ENCODE data around the gene COLEC11.
"Not testable (repeated sequence)": the region's sequence is repeated elsewhere in the genome, so short reads cannot be mapped to it uniquely, and the experiment has no call there.

Gene COLEC11

DNA sequence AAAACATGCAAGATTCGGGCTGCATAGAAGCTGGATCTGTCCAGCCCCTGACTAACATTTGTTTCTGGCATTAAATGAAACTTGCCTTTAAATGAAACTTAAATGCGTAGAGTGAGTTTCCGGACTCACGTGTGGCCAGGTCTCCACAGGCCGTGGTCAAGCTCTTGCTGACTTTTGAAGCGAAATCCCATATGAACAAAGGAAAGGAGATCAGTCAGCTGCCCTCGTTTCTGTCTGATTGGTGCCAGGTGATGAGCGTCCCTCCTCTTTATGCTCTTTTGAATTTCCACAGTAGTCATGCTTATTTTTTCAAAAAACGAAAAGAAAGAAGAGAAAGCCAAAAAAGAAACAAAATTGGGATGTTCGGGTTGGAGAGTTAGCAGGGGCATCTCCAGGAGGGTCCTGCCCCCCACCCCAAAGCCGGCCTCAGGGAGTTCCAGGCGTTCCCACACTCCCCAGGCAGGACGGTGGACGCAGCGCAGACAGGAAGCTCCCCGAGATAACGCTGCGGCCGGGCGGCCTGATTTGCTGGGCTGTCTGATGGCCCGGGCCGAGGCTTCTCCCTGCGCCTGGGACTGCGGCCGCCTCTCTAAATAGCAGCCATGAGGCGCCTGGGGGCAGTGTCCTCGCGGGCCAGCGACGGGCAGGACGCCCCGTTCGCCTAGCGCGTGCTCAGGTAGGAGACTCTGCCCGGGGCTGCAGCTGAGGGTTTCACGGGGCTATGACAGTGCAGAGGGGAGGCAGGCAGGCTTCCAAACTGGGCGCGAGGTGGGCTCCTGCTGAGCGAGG, at the start of gene COLEC11:
TSS of gene COLEC11 (plus strand) at position 620 of the 789 bp plus-strand sequence. CDS start 9,229 bp downstream, outside the sequence.
- no peak for DNase-seq (ENCODE audit: low read depth in 2 of 2)

DNA sequence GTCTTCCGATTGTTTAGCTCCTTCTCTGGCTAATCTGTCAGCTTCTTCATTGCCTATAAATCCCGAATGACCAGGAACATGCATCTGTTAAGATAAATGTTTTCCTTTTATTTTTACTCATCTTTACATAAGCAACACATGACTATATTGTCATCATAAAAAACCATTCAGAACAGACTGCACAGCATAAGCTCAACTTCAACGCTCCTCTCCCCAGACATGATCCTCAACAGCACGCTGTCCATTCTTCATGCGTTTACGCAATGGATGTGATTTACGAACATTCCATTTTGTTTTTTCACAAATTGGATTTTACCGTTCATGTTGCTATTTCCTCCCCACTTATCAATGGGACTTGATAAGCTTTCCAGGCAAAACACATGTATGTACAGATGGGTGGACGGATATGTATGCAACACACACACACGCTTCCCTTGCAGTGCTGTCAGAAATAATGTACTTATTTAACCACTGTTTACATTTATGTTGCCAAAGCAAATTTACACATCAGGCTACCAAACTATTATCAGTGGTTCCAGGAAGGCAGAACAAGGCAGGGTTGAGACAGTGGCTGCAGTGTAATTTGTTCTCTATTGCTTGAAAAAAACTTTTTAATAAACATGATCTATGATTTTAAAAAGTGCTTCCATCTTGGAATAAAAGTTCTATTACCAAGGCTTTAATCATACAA, 49.0 kb upstream of the COLEC11 start:
- no peak for DNase-seq (ENCODE audit: low read depth in 2 of 2)

DNA sequence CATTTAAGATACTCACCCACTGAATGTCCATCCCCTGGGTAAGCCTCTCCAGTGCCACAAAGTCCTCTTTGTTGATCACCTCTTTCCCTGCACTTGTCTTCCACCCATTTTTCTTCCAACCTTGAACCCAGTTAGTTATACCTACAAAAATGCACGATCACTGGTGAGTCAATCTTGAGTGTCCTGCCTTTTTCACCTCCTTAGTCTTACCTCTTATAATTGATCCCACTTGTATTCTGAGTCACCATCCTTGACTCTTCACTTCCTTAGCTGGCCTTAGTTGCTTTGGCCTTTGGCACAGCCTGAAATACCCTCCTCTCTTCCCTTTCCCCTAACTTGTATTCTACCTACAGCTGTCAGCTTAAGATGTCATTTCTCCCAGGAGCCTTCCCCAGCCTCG, 47.0 kb upstream of the COLEC11 start:
- DNase-seq (ENCODE audit: low read depth in 2 of 2) = no peak

DNA sequence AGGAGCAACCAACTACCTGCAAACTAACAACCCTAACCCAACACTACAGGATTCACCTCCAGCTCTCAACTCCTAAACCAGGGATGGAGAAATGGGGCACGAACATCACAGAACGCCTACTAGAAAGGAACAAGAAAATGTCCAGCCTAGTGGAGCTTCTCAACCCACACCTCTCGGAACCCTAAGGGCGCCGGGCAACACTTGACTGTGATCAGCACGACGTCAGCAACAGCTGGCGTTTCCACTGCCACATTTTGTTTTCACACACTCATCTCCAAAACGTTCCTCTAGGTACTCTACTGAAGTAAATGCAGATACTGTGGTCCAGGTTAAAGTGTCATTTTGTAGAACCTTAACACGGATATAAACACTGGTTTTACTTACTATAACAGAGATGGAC, 41.0 kb upstream of the COLEC11 start:
- DNase-seq (ENCODE audit: low read depth in 2 of 2) = no peak

DNA sequence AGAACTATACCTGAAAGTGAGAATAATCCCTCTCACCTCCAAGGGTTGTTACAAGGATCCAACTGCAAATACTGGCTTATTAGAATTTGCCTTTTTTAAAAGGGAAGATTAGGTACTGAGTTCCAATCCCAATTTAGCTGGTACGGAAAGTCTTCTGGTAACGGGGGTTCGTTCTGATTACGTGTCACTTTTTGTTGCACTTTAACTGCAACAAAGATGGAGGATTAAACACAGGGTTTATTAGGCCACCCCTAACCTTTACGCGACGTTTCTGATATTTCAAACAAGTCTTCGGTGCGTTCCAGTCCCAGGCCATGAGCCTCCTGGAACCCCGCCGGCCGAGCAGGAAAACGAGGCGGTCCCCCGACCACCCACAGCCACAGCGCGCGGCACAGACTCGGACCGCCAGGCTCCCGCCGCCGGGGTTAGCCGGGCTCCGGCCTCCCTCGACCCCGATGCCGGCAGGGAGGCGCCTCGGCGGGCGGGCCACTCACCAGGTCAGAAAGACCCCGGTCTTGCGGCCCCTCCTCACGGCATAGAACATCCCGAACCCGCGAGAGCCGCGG, 37.2 kb upstream of the COLEC11 start:
- DNase-seq (ENCODE audit: low read depth in 2 of 2) = no peak

DNA sequence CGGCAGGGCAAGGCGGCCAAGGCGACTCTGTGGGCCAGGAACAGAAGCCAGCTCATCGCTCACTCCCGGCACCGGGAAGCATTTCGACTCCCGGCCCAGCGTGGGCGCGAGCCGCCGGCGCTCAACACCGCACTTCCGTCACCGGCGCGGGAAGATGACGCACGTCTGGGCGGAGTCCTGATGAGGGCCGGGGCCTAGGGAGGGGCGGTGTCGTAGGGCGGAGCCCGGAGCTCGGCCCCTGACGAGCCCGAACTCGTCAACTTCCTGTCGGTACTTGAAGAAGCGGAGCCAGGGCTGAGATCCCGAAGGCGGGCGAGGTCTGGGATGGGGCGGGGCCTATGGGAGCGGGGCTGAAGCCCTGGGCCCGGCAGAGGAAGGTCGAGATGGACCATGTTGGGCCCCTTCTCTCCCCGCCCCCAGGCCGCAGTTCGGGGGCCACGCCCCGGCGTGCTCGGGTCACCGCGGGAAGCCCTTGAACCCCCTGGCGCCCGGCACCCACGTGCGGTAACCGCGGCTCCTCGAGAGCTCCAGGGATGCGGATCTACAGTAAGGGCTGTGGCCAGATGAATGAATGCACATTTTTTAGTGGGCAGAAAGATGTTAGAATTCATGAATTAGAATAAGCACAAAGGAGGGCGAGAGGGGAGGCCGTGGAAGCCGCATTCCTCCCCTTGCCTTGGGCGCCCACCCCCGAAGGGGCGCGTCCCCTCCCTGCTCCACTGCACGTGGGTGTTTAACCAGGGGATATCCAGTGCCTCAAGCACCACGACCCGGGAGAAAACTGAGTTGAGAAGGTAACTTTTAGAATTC, 36.5 kb upstream of the COLEC11 start, which contains the start of gene RNASEH1:
TSS of gene RNASEH1 (minus strand) at position 129 of the 810 bp plus-strand sequence. CDS start at position 56, 73 bp downstream.
- peak; percentile 97 to 98 for DNase-seq (ENCODE audit: low read depth in 2 of 2)

DNA sequence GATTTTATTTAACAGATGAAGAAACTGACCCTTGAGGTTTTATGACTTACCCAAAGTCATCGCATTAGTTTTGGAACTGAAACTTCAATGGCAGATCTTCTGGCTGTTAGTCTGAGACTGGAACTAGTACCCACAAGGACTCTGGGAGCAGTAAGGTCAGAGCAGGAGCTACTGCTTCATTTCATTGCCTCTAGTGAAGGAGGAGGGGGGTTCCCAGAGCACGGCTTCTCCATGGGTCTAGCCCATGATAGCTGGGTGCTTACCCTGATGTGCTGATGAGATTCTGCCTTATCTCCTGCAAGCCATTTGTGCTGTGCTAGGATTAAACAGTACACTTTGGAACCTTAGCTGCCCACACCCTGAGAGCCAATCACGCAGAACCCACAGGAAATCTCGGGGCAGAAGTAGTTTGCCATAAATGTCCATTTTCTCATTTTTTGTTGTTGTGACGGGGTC, 31.4 kb upstream of the COLEC11 start:
- DNase-seq (ENCODE audit: low read depth in 2 of 2) = no peak

DNA sequence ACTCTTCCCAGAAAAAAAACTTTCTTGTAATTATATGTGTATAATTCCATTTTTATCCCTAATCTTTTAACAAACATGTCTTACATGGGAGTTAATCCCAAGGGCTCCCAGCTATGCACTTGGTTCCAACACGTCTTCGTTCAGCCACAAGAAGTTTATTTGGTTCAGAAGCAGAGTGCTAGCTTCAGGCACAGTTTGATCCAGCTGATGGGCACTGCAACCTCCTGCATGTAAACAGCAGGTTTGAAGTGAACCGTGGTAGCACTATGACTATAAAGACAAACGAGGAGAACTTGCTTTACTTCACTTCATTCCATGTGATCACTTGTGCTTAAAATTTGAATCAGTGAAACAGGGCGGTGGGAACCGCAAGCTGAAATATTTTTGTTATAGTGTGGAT, 29.8 kb upstream of the COLEC11 start:
- no peak for DNase-seq (ENCODE audit: low read depth in 2 of 2)

DNA sequence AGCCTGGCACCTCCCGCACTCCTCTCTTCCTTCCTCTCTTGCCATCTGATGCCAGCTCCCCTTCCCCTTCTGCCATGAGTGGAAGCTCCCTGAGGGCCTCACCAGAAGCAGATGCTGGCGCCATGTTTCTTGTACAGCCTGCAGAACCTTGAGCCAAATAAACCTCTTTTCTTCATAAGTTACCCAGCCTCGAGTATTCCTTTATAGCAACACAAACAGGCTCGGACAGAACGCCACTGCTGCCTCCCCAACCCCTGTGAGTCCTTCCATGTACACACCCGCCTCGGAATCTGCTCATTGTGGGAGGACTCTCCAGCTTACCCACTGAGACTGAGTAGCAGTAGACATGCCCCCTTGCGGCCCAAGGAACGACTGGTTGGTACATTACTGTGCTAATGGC, 28.1 kb upstream of the COLEC11 start:
- DNase-seq (ENCODE audit: low read depth in 2 of 2) = no peak

DNA sequence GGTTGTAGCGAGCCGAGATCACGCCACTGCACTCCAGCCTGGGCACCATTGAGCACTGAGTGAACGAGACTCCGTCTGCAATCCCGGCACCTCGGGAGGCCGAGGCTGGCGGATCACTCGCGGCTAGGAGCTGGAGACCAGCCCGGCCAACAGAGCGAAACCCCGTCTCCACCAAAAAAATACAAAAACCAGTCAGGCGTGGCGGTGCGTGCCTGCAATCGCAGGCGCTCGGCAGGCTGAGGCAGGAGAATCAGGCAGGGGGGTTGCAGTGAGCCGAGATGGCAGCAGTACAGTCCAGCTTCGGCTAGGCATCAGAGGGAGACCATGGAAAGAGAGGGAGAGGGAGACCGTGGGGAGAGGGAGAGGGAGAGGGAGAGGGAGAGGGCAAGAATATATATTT, 25.3 kb upstream of the COLEC11 start:
- not testable (repeated sequence) for DNase-seq (ENCODE audit: low read depth in 2 of 2)

DNA sequence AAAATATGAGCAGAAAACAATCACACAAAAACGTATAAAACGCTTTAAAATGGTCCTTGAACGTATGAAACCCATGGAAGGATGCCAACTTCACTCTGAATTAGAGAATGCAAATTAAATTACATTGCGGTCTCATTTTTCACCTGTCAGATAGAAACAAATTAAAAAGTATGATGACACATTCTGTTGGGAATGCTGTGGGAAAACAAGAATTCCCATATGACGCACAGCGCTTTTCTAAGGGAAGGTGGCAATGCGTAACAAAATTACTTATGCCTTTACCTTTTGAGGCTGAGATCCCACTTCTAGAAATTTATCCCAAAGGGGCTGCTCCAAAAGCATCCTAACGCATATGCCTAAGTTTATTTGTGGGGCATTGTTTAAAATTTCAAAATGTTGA, 23.6 kb upstream of the COLEC11 start:
- no peak for DNase-seq (ENCODE audit: low read depth in 2 of 2)

DNA sequence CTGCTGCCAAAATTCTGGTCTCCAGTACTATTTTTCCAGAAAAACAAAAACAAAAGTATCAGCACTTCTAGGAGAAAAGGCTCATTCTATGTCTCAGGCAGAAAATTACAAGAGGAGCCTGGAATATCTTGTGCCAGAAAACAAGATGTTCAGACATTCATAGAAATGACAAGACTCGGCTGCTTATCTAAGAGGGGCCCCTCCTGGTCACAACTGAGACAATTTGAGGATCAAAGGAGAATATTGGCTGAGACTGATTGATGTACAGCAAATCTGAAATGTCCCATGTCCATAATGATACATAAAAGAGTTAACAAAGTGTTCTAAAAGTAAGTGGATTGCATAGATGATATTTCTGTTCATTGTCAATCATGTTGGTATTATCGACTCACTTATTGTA, 22.3 kb upstream of the COLEC11 start:
- no peak for DNase-seq (ENCODE audit: low read depth in 2 of 2)

DNA sequence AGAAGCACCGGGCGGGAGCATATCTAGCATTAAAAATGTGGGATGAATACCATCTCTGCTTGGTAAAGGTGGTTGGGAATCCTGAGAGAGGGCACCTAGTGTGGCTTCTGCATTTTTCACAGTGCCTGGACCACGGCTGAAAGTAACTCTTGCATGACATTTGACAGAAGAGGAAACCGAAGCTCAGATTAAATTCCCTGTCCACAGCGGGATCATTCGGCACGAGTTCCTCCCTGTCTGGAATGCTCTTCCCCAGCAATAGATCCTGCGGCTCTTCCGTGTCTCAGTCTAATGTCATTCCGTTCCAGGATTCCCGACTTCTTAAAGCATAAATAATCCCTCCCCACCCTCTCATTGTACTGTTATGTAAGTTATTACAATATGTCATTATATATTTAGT, 20.8 kb upstream of the COLEC11 start:
- no peak for DNase-seq (ENCODE audit: low read depth in 2 of 2)

DNA sequence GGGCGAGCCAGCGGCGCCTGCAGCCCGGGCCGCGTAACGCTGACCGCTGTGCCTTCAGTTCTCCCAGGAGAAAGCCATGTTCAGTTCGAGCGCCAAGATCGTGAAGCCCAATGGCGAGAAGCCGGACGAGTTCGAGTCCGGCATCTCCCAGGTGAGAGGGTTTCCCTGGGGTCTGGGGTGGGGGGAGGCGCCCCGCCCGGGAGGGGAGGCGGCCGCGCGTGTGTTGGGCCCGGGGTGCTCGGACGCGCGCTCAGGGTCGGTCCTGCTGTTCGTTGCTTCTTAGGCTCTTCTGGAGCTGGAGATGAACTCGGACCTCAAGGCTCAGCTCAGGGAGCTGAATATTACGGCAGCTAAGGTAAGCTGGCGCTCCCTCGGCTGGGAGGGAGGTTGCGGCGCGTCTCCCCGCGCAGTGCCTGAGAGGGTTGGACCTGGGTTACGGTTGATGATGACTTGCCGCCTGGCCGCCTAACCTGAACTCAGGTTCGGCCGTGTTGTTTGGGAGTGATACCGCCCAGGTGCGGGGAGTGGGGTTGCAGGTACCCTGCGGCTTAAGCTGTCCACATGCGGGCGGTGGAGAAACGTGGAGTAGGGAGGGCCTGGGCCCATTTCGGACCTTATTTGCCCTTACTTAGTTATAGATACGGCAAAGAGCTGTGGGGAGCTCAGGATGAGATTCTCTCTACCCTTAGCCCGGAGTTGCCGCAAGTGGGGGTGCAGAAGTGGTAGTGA, 19.2 kb upstream of the COLEC11 start:
- DNase-seq (ENCODE audit: low read depth in 2 of 2) = no peak

DNA sequence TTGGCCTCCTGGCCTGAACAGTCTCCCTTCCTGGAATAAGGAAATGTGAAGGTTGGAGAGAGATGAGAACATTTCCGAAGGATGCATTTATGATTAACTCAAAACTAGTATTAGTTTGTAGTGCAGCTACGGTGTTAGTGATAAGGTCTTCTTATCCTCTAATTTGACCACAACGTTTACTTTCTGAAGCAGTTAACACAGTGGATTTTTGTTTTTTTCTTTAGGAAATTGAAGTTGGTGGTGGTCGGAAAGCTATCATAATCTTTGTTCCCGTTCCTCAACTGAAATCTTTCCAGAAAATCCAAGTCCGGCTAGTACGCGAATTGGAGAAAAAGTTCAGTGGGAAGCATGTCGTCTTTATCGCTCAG, 18.7 kb upstream of the COLEC11 start:
- DNase-seq (ENCODE audit: low read depth in 2 of 2) = not testable (repeated sequence)

DNA sequence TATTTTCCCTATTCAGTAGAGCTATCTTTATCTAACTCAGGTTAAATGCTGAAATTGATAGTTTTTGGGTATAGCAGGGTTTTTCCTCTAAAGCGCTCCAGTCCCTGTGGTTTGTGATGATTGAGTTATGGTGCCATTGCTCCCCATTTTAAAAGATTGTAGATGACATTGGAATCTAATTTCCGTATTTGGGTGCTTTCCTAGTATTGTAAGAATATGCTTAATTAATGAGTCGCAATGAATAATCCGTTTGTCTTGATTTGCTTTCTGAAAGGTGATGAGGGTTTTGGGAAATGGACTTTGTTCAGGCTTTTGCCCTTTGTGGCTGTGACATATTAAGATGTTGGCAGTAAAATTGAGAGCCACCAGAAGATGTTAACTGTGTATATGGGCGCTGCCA, 15.9 kb upstream of the COLEC11 start:
- DNase-seq (ENCODE audit: low read depth in 2 of 2) = no peak

DNA sequence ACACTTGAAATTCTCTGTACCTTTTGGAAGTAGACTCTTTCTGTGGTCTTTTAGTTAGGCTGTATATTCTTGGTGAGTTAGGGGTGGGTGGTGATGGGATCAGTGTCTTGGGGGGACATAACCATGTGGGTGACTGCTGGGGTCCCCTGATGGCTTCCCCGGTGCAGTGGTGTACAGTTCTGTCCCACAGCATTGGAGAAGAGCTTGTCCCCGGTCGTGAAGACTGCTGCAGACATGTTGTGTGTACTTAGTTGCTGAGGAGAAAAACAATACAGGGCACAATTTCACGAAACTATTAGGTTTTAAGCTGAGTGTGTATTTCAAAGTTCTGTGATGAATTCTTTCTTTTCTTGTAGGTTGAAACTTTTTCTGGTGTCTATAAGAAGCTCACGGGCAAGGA, 14.5 kb upstream of the COLEC11 start:
- no peak for DNase-seq (ENCODE audit: low read depth in 2 of 2)

DNA sequence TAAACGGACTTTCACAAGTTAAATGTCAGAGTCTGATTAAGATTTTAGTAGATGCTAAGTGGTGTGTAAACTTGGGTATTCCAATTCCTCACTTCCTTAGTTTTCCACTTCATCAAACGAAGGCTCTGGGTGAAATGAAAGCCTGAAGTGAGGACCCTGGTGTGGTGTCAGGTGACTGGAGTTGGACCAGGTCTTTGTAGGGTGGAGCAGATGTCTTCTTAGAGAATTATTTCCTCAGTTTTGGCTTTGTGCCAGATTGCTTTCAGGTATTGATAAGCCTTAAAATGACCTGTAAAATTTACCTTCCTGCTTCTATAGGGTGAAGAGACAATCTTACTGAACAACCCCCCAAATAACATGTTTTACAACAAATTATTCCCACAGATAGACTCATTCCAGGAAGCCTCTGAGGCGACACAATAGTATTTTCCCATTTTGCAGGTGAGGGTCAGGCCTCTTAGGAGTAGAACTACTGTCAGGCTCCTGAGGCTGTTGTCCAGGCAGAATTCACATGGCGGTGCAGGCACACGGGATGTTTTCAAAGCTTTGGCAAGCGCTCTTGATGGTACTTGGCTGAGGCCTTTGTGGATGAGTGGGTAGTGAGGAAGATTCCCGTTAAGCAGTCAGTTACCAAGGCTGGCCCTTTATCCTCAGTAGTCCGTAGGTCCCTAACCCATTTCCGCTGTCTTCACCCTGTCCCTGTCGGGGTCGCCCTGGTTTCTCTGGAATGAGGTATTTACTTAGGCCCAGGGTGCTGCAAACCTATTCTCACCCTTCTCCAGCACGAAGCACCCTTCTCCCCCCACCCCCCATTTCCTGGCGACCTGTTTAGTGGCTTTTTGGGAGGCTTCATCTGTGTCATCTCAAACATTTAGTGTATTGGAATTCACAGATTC, 13.3 kb upstream of the COLEC11 start:
- DNase-seq (ENCODE audit: low read depth in 2 of 2) = no peak

DNA sequence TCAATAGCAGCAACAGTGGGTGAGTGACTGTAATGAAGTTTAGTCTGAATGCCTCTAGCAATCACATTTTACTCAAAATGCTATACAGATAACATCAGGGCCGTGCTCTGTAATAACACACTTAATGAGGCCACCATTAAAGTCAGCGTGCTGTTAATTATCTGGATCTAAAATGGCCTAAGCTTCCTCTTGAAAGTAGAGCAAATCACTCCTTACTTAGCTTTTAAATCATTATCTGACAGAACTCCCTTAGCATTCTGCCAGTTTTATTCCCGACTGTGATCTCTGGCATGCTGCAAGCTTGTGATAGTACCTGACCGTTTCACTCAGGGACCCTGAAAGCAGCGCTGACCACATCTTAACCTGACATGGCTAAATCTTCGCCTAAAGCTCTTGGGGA, 10.8 kb upstream of the COLEC11 start:
- DNase-seq (ENCODE audit: low read depth in 2 of 2) = no peak

DNA sequence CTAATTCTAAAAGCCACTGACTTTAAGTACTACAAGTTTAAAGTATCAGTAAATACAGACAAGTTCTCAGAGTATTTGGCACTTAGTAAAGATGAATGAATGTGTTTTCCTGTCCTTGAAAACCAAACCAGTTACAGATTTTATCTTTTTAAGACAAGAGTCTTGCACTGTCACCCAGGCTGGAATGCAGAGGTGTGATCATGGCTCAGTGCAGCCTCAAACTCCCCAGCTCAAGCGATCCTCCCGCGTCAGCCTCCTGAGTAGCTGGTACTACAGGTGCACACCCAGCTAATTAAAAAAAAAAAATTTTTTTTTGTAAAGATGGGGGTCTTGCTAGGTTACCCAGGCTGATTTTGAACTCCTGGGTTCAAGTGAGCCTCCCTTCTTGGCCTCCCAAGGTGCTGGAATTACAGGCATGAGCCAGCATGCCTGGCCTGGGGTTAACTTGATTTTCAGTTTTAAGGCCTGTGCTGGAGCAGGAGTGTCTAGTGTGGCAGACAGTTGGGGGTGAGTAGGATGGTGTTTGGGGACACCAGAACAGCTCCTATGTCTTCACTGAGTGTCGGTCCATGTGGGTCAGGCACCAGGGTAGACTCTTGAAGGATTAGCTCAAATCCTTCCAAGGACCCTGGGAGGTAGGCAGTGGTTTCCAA, 10.2 kb upstream of the COLEC11 start:
- no peak for DNase-seq (ENCODE audit: low read depth in 2 of 2)

Measured in stimulated activated CD8-positive, alpha-beta memory T cell treated with anti-CD3 and anti-CD28 coated beads, Interleukin-15, amount 100 ng/mL, for 48 hours (primary cell).